KOPT-K1 (cell line): ENCODE measurements around the gene PTPRN2.

Experiments used
- H3K27ac ChIP-seq: fragments of 200-600 bp; sonication (generic); 2 replicates; pipeline ENCODE4 v1.5.1; 2016; ENCODE audit warnings: antibody characterized with exemption, mild to moderate bottlenecking, low read depth, low read length; ENCODE audit not compliant: poor library complexity, severe bottlenecking
- H3K36me3 ChIP-seq: fragments of 200-600 bp; sonication (generic); 2 replicates; pipeline ENCODE4 v1.5.1; 2017; ENCODE audit warnings: antibody characterized with exemption, mild to moderate bottlenecking, low read length, moderate library complexity; ENCODE audit not compliant: insufficient read depth
- H3K9me3 ChIP-seq: fragments of 200-600 bp; sonication (generic); 2 replicates; pipeline ENCODE4 v1.5.1; 2017; ENCODE audit warnings: antibody characterized with exemption, low read length, mild to moderate bottlenecking; ENCODE audit not compliant: insufficient read depth, poor library complexity, severe bottlenecking

Gene PTPRN2

DNA sequence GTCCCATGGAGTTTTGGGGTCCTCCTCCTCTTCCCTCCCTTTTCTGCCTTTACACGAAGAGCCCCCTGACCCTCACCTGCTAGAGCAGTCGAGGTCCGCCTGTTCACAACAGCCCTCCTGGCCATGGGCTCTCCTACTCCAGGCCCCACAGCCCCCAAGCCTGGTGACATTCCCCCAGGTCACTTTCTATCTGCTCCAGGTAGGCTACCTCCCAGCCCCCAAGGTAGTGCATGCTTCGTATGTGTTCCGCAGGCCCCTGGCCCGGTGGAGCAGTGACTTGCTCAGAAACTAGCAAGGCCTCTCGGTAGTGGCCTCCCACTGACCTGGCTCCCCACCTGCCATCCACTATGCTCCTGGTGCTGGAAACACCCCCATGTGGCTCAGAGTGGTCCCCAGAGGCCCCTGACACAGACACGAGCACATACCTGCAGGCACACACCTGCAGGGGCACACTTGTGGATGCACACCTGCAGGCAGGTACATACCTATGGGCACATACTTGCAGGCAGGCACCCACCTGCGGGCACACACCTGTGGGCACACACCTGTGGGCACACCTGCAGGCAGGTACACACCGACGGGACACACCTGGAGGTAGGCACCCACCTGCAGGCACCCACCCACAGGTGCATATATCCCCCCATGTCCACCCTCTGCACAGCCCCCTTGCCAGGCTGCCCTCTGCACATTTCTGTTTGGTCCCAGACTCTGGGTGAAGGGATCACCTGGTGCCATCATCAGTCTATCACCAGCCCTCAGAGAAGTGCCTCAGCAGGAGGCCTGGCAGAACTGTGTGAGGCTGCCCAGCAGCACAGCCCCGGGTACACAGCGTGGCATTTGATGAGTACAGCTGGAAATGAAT is 322.5 kb downstream of the PTPRN2 start:
- Histone ChIP-seq H3K36me3 (no peaks in the 10 kb centered on the region), H3K9me3 (no peaks in the 10 kb centered on the region), H3K27ac (no peak overlapping the region)

DNA sequence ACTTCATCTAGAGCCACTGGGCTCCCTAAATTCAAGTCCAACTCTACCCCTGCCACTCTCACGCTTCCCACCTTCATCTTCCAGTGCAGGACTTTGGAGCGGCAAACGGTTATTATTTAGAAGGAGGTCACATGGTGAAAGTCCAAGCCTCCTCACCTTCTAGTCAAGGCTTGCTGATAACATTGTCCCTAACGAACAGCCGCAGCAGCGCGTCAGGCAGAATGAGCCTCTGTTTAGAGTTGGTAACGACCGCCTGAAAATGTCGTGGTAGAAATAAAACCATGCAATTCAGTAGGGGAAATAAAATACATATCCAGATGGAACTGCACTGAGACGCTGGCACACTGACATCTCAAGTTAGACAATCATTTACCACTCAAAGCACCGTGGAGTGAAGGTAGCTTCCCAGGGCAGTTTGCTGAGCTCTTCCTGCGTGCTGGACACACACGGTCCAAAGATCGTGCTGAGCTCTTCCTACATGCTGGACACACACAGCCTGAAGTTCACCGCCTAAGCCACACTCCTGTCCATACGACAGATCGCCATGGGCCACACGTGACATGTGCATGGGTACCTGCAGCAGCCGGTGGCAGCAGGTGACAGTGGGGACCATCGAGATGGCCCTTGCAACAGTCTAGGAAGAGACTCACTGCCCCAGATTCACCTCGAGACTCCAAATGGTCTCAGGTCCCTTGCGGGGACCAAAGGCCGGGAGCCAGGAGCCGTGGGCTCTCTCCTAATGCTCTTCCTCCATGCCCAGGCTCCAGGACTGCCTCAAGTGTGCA is 323.5 kb downstream of the PTPRN2 start:
- H3K9me3 ChIP-seq = no peaks in the 10 kb centered on the region
- H3K36me3 ChIP-seq = no peaks in the 10 kb centered on the region
- no peak overlapping the region for H3K27ac ChIP-seq

DNA sequence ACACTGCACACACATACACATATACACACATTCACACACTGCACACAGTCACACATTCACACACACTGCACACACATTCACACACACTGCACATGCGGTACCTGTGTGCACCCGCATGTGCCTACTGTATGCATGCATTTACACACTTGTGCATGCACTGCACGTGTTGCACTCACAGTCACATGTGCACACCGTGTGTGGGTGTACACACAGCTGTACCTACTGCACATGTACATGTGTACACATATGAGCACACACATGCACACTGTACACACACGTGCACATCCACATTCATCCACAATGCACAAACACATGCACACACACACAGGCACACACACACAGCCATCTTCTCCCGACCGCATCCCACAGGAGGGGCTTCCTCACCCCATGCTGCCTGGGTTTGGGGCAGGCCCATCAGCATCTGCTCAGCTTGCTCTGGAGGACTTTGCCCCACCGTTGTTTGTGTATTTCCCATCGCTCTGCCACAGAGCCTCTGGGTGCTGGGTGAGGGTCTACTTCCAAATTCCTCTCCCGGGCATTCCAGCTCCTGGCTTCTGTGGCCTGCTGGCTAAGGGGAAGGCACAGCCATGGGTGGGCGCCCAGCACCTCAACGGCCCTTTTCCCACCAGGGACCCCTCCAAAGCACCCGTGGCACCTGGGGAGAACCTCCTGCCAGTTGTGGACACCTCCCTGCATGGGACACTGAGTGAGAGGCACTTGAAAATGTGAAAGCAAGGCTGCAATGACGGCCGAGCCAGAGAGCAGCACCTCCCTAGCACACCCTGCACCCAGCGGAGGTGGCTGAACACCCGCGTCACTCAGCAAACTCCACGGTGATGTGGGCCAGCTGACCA is 324.3 kb downstream of the PTPRN2 start:
- H3K27ac ChIP-seq = no peak overlapping the region
- H3K9me3 ChIP-seq = no peaks in the 10 kb centered on the region

DNA sequence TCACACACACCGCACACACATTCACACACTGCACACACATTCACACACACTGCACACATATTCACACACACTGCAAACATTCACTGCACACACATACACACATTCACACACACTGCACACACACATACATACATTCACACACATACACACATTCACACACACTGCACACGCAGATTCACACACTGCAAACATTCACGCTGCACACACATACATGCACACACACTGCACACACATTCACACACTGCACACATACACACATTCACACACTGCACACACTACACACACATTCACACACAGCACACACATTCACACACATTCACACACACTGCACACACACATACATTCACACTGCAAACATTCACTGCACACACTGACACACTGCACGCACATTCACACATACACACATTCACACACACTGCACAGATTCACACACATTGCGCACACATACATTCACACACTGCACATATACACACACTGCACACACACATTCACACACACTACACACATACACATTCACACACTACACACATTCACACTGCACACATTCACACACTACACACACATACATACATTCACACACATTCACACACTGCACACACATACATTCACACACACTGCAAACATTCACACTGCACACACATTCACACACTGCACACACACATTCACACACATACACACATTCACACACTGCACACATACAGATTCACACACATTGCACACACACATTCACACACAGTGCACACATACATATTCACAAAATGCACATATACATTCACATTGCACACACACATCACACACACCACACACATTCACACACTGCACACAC is 325.1 kb downstream of the PTPRN2 start:
- H3K9me3 ChIP-seq = no peaks in the 10 kb centered on the region
- no peaks in the 10 kb centered on the region for H3K36me3 ChIP-seq
- H3K27ac ChIP-seq = no peak overlapping the region

More for the DNA sequence above, 324.3 kb downstream of the PTPRN2 start:
- H3K36me3 ChIP-seq = no peaks in the 10 kb centered on the region

DNA sequence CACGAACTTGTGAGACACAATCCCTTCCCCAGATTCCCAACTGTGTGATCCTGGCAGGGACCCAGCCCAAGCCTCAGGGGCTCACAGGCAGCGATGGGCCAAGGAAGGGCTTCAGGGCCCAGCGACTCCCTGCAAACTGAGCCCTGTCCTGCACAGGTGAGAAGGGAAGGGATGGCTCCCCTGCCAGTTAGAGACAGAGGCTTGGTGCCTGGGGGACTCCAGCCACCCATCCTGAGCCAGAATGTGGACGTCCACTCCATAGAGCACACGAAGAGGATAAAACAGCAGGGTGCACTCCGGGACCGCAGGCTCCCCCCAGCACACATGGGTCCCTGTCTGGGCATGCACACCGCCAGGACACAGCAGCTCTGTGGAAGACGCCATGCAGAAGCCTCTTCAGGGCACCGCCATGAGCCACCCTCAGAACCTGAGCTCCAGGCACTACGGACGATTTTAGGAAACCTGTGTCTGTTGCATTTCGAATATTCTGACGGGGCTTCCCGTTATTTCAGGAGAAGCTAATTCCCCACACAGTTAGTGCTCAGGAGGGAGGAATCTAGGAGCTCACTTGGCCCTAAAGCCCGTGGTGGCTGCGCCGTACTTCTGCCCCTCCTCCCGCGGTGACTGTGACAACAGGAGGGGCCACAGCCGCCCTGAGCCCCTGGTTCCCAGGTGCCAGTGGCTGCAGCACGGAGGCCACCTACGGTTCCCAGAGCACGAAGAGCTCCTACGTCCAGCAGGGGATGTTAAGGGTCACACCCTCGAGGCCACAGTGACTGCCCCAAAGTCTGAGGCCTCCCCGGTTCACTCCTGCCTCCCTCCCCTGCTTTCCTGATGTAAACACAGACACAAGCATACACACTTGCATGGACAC is 326.0 kb downstream of the PTPRN2 start:
- no peaks in the 10 kb centered on the region for H3K36me3 ChIP-seq
- H3K9me3 ChIP-seq = no peaks in the 10 kb centered on the region
- no peak overlapping the region for H3K27ac ChIP-seq

DNA sequence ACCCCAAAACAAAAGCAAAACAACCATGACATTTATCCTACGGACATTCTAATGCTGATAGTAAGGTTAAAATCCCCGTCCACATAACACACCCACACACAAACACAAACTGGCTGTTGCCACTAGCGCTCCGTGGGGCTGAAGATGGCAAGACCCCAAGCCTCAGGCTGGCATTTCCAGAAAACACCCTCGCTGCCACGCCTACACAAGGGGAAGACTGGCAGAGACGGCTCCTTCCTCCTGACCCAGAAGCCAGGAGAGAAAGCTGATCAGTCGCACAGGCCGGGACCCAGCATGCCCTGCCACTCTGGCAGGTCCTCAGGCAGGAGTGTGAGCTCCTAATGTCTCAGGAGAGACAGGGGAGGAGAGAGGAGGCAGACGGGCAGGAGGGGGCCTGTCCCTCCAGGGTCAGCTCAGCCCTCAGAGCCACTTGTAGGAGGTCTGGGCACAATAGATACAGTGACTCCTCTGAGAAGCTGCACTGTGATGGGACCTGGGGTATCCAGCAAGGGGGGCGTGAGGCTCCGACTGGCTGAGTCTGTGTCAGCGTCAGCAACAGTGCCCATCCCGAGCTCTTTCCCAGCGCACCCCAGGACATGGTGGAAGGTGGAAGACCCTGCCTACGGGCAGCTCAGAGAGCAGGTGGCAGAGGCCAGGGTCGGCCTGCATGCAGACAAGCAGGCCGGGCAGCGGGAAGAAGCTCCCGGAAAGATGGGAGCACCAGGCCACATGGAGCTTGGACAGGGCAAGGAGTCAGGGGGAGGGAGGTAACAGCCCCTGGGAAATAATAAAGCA is 326.9 kb downstream of the PTPRN2 start:
- H3K36me3 ChIP-seq = no peaks in the 10 kb centered on the region
- H3K9me3 ChIP-seq = no peaks in the 10 kb centered on the region
- H3K27ac ChIP-seq = no peak overlapping the region

DNA sequence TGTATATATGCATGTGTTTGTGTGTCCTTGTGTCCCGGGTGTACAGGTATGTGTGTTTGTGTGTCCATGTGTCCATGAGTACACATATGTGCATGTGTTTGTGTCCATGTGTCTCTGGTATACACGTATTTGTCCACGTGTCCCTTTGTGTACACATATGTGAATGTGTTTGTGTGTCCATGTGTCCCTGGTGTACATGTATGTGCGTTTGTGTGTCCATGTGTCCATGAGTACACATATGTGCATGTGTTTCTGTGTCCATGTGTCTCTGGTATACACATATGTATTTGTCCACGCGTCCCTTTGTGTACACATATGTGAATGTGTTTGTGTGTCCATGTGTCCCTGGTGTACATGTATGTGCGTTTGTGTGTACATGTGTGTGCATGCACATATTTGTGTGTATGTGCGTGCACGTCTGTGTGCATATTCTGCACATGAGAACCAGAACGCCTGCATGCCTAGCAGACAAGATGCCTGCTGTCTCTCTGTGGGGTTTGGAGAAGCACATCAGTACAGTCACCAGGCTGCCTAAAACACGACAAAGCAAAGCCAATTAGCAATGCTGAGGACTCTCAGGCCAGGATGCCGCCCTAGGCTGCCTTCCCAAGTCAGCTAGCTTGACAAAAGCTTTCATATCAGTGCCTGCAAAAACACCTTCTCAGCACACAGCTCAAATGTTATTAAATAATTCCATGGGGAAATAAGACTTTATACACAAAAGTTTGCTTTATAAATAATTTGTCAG is 327.8 kb downstream of the PTPRN2 start:
- Histone ChIP-seq H3K36me3 (no peaks in the 10 kb centered on the region), H3K9me3 (no peaks in the 10 kb centered on the region)

DNA sequence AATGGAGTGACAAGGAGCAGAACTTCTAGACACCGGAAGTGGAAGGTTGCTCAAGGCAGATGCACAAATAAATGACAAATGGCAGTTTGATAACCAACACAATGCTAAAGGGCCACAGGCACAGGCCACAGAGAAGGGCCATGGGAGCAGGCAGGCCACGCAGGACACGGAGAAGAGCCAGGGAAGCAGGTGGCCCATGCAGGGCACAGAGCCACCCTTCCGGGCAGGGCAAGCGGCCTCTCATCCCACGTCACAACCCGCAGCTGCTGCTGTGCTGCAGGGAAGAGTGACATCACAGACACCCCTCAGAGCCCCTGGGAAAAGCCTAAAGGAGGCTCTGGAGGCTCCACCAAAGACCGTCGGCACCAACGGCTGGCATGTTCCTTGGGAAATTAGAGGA is 328.5 kb downstream of the PTPRN2 start:
- no peaks in the 10 kb centered on the region for H3K36me3 ChIP-seq
- H3K27ac ChIP-seq = no peak overlapping the region
- H3K9me3 ChIP-seq = no peaks in the 10 kb centered on the region

More for the DNA sequence above, 327.8 kb downstream of the PTPRN2 start:
- H3K27ac ChIP-seq = no peak overlapping the region

DNA sequence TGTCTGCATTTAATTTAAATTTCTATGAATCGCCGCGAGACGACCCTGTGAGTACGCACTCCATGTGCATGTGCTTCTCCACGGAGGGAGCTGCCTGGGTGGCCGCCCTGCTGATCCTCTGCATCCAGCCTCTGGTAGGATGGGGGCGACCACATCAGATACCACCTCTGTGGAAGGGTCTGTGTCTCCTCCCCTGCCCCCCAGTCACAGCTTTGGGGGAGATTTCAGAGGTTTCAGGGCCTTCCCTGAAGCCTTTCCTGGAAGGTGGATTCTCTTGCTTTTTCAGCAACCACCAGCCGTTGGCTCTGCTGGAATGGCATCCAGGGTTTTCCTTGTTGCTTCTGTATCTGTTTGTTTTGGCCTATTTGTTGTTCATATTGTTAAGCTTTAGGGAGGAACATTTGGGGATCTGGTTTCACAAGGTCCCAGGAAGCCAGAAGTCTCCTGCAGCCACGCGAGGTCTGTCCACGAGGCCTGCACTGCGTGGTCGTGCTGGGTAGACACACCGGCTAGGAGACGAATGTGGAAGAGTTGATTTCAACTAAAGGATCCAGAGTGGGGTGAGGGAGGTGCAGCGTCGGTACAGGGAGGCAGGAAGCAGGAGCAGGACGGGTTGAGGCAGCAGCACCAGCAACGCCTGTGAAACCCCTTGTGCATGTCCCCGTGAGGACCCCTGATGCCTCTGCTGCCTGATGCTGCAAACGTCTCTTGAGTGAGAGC is 329.1 kb downstream of the PTPRN2 start:
- H3K27ac ChIP-seq = no peak overlapping the region
- no peaks in the 10 kb centered on the region for H3K36me3 ChIP-seq
- H3K9me3 ChIP-seq = no peaks in the 10 kb centered on the region

DNA sequence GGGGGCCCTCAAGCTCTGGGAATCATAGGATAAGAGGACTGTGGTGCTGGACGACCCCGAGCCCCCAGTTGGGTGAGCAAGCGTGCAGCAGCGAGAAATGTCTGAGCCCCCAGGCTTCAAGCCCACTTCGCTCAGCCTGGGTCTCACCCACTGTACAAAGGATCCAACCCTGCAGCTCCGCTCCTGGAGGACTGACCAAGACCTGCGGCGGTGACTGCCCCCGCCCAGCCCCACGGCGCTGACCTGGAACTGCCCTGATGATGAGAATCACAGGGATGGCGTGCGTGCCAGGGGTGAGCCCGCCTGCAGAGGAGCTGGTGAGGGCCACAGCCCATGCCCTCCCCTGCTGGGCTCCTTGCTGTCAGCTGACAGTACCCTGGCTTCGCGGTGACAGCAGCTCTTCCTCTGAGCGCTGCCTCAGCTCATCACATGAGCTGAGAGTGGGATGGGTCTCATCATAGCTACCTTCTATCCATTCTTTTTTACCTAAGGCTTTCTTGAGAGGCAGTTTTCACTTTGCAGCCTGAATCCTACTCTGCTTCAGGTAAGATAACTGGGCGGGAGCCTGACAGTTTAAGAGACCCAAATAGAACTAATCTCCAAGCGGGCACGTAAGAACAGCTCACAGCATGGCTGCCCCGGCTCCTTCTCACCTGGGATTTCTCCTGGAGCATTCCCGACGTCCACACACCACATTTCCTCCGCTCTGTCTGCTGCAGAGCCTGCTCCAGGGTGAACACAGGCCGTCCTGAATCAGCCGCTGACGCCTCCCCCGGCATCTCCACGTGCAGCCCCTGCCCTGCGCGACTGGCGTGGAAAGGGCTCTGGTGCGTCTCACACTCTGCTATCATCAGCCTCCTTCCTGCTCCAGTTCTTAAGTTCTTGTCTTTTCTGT is 329.9 kb downstream of the PTPRN2 start:
- Histone ChIP-seq H3K36me3 (no peaks in the 10 kb centered on the region), H3K27ac (no peak overlapping the region), H3K9me3 (no peaks in the 10 kb centered on the region)

DNA sequence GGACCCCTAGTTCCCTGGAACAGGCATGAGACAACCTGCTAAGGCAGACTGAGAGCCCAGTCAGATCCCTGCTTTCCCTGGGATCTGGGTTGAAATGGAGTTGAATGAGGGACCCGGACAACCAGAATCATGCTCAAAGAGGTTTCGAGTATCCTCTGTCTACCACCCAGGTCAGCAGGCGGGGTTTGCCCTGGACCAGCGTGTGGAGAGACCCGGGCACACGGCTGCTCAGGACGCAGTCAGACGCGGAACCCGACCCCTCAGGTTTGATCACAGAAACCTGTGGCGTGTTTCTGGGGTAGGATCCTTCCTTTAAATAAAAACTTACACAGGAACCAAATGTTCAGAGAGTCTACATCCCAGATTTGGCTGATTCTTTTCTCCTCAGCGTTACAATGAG is 330.6 kb downstream of the PTPRN2 start:
- H3K27ac ChIP-seq = no peak overlapping the region
- no peaks in the 10 kb centered on the region for H3K9me3 ChIP-seq
- no peaks in the 10 kb centered on the region for H3K36me3 ChIP-seq
